ENCODE measurements around the gene PARP3. TPM values are rescaled to one million over a fixed set of nuclear protein-coding genes. Genes with fewer than 3 reads are reported as not detected.
"Not testable (repeated sequence)": the region's sequence is repeated elsewhere in the genome, so short reads cannot be mapped to it uniquely, and the experiment has no call there.

The PARP3 gene
- 10 to 100 TPM in 1 of 2 experiments, 1 to 10 TPM in 1; 9.7 to 12.2 TPM for total RNA-seq

GRCh38 chr3:51941798-51942602, at the start of gene PARP3, which contains the start of gene RRP9:
Gene PARP3 (plus strand): TSS chr3:51942363. CDS start chr3:51943356, 993 bp downstream.
Gene RRP9 (minus strand): TSS chr3:51941904. CDS start chr3:51941867, 37 bp downstream.
- ChIA-PET POLR2A (interaction anchor here (1.0 to 2.4 kb wide), 6 partner anchors 26 to 213 kb away, joined by 3 to 26 read pairs (median 9); partner anchors contain the start of genes ABHD14B, ACY1, DUSP7 and PCBP4), CTCF (interaction anchor here (0.6 to 3.1 kb wide), 20 partner anchors 9 to 213 kb away, joined by 3 to 42 read pairs (median 5); partner anchors contain the start of genes ABHD14A, ABHD14B, PCBP4 and POC1A)

- POLR2A ChIA-PET: no interaction called here
- CTCF ChIA-PET: no interaction called here
Measured at GRCh38 chr3:51894391-51894790, 47.8 kb upstream of the PARP3 start.

GRCh38 chr3:51894939-51895338, 47.2 kb upstream of the PARP3 start:
- ChIA-PET CTCF (no interaction called here), POLR2A (no interaction called here)

- POLR2A ChIA-PET: no interaction called here
- CTCF ChIA-PET: no interaction called here
Measured at GRCh38 chr3:51896607-51897305, 45.4 kb upstream of the PARP3 start.

GRCh38 chr3:51897391-51897790, 44.8 kb upstream of the PARP3 start:
- CTCF ChIA-PET: no interaction called here
- POLR2A ChIA-PET: no interaction called here

- CTCF ChIA-PET: not testable (repeated sequence)
- POLR2A ChIA-PET: interaction anchor here (0.6 kb wide), 1 partner anchor 18 kb away, joined by 3 read pairs; no protein-coding TSS in a partner anchor
Measured at GRCh38 chr3:51900043-51900442, 42.1 kb upstream of the PARP3 start.

GRCh38 chr3:51902361-51902760, 39.8 kb upstream of the PARP3 start:
- POLR2A ChIA-PET: not testable (repeated sequence)
- CTCF ChIA-PET: interaction anchor here (0.8 kb wide), 1 partner anchor 18 kb away, joined by 3 read pairs; no protein-coding TSS in a partner anchor

GRCh38 chr3:51904034-51904823, 37.9 kb upstream of the PARP3 start:
- ChIA-PET POLR2A (no interaction called here), CTCF (interaction anchor here (0.6 kb wide), 1 partner anchor 316 kb away, joined by 3 read pairs; no protein-coding TSS in a partner anchor)

- CTCF ChIA-PET: no interaction called here
- POLR2A ChIA-PET: no interaction called here
Measured at GRCh38 chr3:51908026-51908425, 34.1 kb upstream of the PARP3 start.

GRCh38 chr3:51916418-51916817, 25.7 kb upstream of the PARP3 start:
- ChIA-PET POLR2A (no interaction called here), CTCF (no interaction called here)

- CTCF ChIA-PET: no interaction called here
- POLR2A ChIA-PET: no interaction called here
Measured at GRCh38 chr3:51921081-51921578, 21.0 kb upstream of the PARP3 start.

GRCh38 chr3:51927061-51927977, 14.8 kb upstream of the PARP3 start:
- ChIA-PET POLR2A (no interaction called here), CTCF (interaction anchor here (0.7 to 1.1 kb wide), 4 partner anchors 8 to 972 kb away, joined by 3 to 4 read pairs (median 3); no protein-coding TSS in a partner anchor)

GRCh38 chr3:51928438-51928837, 13.7 kb upstream of the PARP3 start:
- CTCF ChIA-PET: no interaction called here
- POLR2A ChIA-PET: no interaction called here

GRCh38 chr3:51928981-51929380, 13.2 kb upstream of the PARP3 start:
- CTCF ChIA-PET, POLR2A ChIA-PET: not testable (repeated sequence)

- POLR2A ChIA-PET: no interaction called here
Measured at GRCh38 chr3:51929420-51930003, 12.7 kb upstream of the PARP3 start.

GRCh38 chr3:51930439-51930838, 11.7 kb upstream of the PARP3 start:
- CTCF ChIA-PET: no interaction called here

More at GRCh38 chr3:51929420-51930003, 12.7 kb upstream of the PARP3 start:
- CTCF ChIA-PET: no interaction called here

GRCh38 chr3:51931756-51932155, 10.4 kb upstream of the PARP3 start:
- ChIA-PET POLR2A (no interaction called here), CTCF (no interaction called here)

More at GRCh38 chr3:51930439-51930838, 11.7 kb upstream of the PARP3 start:
- POLR2A ChIA-PET: no interaction called here
